H1 (cell line): ENCODE measurements around the gene ZNF366. TPM values are rescaled to one million over a fixed set of nuclear protein-coding genes. Genes with fewer than 3 reads are reported as not detected.
"Not testable (repeated sequence)": the region's sequence is repeated elsewhere in the genome, so short reads cannot be mapped to it uniquely, and the experiment has no call there.

Experiments
- CTCF ChIA-PET: fragments of 300-600 bp; sonication (Branson Sonifier 250); formaldehyde crosslinking; loops from one replicate; lab custom pipeline; 2021; ENCODE audit not compliant: partially characterized antibody; lab: Charles Lee
- POLR2A ChIA-PET: fragments of 300-600 bp; sonication (Branson Sonifier 250); formaldehyde crosslinking; loops from one replicate; lab custom pipeline; 2021; ENCODE audit warnings: inconsistent platforms; ENCODE audit not compliant: partially characterized antibody; lab: Charles Lee
- DNase-seq, 2 experiments: peaks; one replicate each; pipeline versions ENCODE4 v3.0.0 to v3.0.0-alpha.2; 2010 to 2022; ENCODE audit warnings: low spot score in 2 of 2, low read depth in 1 of 2, mixed read lengths in 1 of 2
- FAIRE-seq: peaks from 2 replicates; lab custom pipeline; 2011; peaks lifted over from hg19 to GRCh38; lab: Jason Lieb, UNC
- H2AFZ ChIP-seq: 2 replicates; pipeline ENCODE4 v1.8.1; 2012; ENCODE audit warnings: low read length, inconsistent platforms
- H2AK5ac ChIP-seq: 2 replicates; pipeline ENCODE4 v1.6.1; 2013; ENCODE audit warnings: low read depth, low read length
- H2BK120ac ChIP-seq: replicated peaks from 2 replicates; pipeline ENCODE3; 2013; ENCODE audit warnings: low read depth, low read length, inconsistent platforms
- H2BK12ac ChIP-seq: 2 replicates; pipeline ENCODE4 v1.6.1; 2013; ENCODE audit warnings: low read depth, low read length
- H2BK15ac ChIP-seq: 2 replicates; pipeline ENCODE4 v1.6.1; 2013; ENCODE audit warnings: low read length
- H2BK20ac ChIP-seq: 2 replicates; pipeline ENCODE4 v1.6.1; 2013; ENCODE audit warnings: low read length
- H2BK5ac ChIP-seq: 2 replicates; pipeline ENCODE4 v1.6.1; 2013; ENCODE audit warnings: low read depth, low read length
- H3K14ac ChIP-seq: 2 replicates; pipeline ENCODE4 v1.6.1; 2013; ENCODE audit warnings: inconsistent platforms; ENCODE audit not compliant: insufficient read length
- H3K18ac ChIP-seq: 2 replicates; pipeline ENCODE4 v1.6.1; 2013; ENCODE audit warnings: low read length; ENCODE audit errors: extremely low read depth
- H3K23ac ChIP-seq: 2 replicates; pipeline ENCODE4 v1.6.1; 2013; ENCODE audit warnings: inconsistent platforms; ENCODE audit not compliant: insufficient read length
- H3K23me2 ChIP-seq: 2 replicates; pipeline ENCODE4 v1.6.1; 2013; ENCODE audit warnings: low read depth, low read length
- H3K27ac ChIP-seq: 2 replicates; pipeline ENCODE4 v1.6.1; 2011; ENCODE audit warnings: low read depth, low read length, inconsistent platforms
- H3K27me3 ChIP-seq, 4 experiments: replicated peaks in 1 of 4; 1 replicate in 1 of 4; 2 replicates in 3 of 4; pipeline versions ENCODE4 v1.6.1 to v1.8.1; 2011 to 2013; ENCODE audit warnings: low read length in 3 of 4, mild to moderate bottlenecking in 3 of 4, inconsistent platforms in 2 of 4, mixed read lengths in 2 of 4, moderate library complexity in 1 of 4; ENCODE audit not compliant: control insufficient read depth in 3 of 4, insufficient read depth in 3 of 4; ENCODE audit errors: extremely low read depth in 1 of 4
- H3K36me3 ChIP-seq, 4 experiments: 2 replicates each; pipeline versions ENCODE4 v1.6.1 to v1.8.1; 2011 to 2013; ENCODE audit warnings: mild to moderate bottlenecking in 4 of 4, low read length in 3 of 4, moderate library complexity in 2 of 4, control low read depth in 1 of 4, inconsistent platforms in 1 of 4; ENCODE audit not compliant: insufficient read depth in 4 of 4, control insufficient read depth in 2 of 4
- H3K4ac ChIP-seq: replicated peaks from 2 replicates; pipeline ENCODE3; 2013; ENCODE audit warnings: low read length, low read depth, mixed read lengths, inconsistent platforms; ENCODE audit not compliant: insufficient read length
- H3K4me1 ChIP-seq, 4 experiments: replicated peaks in 1 of 4; 1 replicate in 1 of 4; 2 replicates in 3 of 4; pipeline versions ENCODE4 v1.6.1 to v1.8.1; 2011 to 2013; ENCODE audit warnings: low read length in 3 of 4, inconsistent platforms in 2 of 4, mixed read lengths in 1 of 4; ENCODE audit not compliant: insufficient read depth in 4 of 4, control insufficient read depth in 3 of 4
- H3K4me2 ChIP-seq, 2 experiments: 2 replicates each; pipeline versions ENCODE4 v1.6.1 to v1.8.1; 2011 to 2013; ENCODE audit warnings: low read depth in 2 of 2, low read length in 2 of 2, control low read depth in 1 of 2, inconsistent platforms in 1 of 2, mild to moderate bottlenecking in 1 of 2; ENCODE audit not compliant: insufficient read depth in 1 of 2
- H3K4me3 ChIP-seq, 4 experiments: fragments of 200-600, 300-600 bp in 1 of 4; sonication (generic), shearing (Covaris generic), sonication (Bioruptor Twin) in 1 of 4; 2 replicates each; pipeline versions ENCODE4 v1.5.1 to v1.8.1; 2011 to 2016; ENCODE audit warnings: low read length in 4 of 4, low read depth in 3 of 4, control low read depth in 2 of 4, inconsistent platforms in 2 of 4, mild to moderate bottlenecking in 2 of 4, mixed read lengths in 1 of 4, moderate library complexity in 1 of 4; ENCODE audit not compliant: insufficient read depth in 2 of 4; ENCODE audit errors: extremely low read depth in 1 of 4
- H3K56ac ChIP-seq: replicated peaks from 2 replicates; pipeline ENCODE3; 2013; ENCODE audit warnings: low read depth, mild to moderate bottlenecking, mixed read lengths, low read length, inconsistent platforms; ENCODE audit not compliant: insufficient read length
- H3K79me1 ChIP-seq: 2 replicates; pipeline ENCODE4 v1.6.1; 2013; ENCODE audit warnings: low read depth, low read length, control low read depth
- H3K79me2 ChIP-seq, 2 experiments: 2 replicates each; pipeline versions ENCODE4 v1.6.1 to v1.8.1; 2012 to 2013; ENCODE audit warnings: low read length in 2 of 2, mild to moderate bottlenecking in 2 of 2, inconsistent platforms in 1 of 2; ENCODE audit not compliant: insufficient read depth in 2 of 2, control insufficient read depth in 1 of 2
- H3K9ac ChIP-seq, 4 experiments: replicated peaks in 1 of 4; 1 replicate in 1 of 4; 2 replicates in 3 of 4; pipeline versions ENCODE4 v1.6.1 to v1.8.1; 2011 to 2013; ENCODE audit warnings: low read depth in 3 of 4, low read length in 3 of 4, control low read depth in 2 of 4, mild to moderate bottlenecking in 2 of 4, moderate library complexity in 2 of 4, inconsistent platforms in 1 of 4; ENCODE audit errors: extremely low read depth in 1 of 4
- H3K9me3 ChIP-seq, 2 experiments: 2 replicates each; pipeline versions ENCODE4 v1.6.1 to v1.8.1; 2012 to 2013; ENCODE audit warnings: mild to moderate bottlenecking in 2 of 2, moderate library complexity in 2 of 2, control low read depth in 1 of 2, inconsistent platforms in 1 of 2, low read depth in 1 of 2, low read length in 1 of 2, mixed read lengths in 1 of 2; ENCODE audit not compliant: insufficient read depth in 2 of 2
- H4K20me1 ChIP-seq, 2 experiments: replicated peaks in 1 of 2; 2 replicates each; pipeline versions ENCODE3 to v1.8.1; 2011 to 2013; ENCODE audit warnings: inconsistent platforms in 2 of 2, low read length in 2 of 2, mild to moderate bottlenecking in 1 of 2; ENCODE audit not compliant: insufficient read depth in 2 of 2, control insufficient read depth in 1 of 2
- H4K5ac ChIP-seq: 2 replicates; pipeline ENCODE4 v1.6.1; 2013; ENCODE audit warnings: low read length, low read depth, mixed read lengths, inconsistent platforms; ENCODE audit not compliant: insufficient read length
- H4K8ac ChIP-seq: 2 replicates; pipeline ENCODE4 v1.8.0; 2013; ENCODE audit warnings: mild to moderate bottlenecking, moderate library complexity, low read length, inconsistent platforms; ENCODE audit not compliant: insufficient read depth; ENCODE audit errors: extremely low read depth
- H4K91ac ChIP-seq: replicated peaks from 2 replicates; pipeline ENCODE3; 2013; ENCODE audit warnings: low read length, mixed read lengths, inconsistent platforms; ENCODE audit not compliant: insufficient read length
- WGBS, 2 experiments: shearing (Covaris generic) in 1 of 2; methylation state at CpG; one replicate each; pipeline versions ENCODE4 v1.1.6 to v1.1.7; 2013 to 2015; ENCODE audit warnings: low lambda C conversion rate in 2 of 2, mixed read lengths in 2 of 2, inconsistent platforms in 1 of 2, low coverage in 1 of 2, missing lambda C conversion rate in 1 of 2; ENCODE audit not compliant: insufficient replicate concordance in 2 of 2, insufficient coverage in 1 of 2, insufficient read length in 1 of 2; ENCODE audit errors: extremely low coverage in 1 of 2, missing lambda C conversion rate in 1 of 2; 5-methylcytosine and 5-hydroxymethylcytosine counted together
- polyA plus RNA-seq, 7 experiments: library from polyadenylated mRNA; depleted of rRNA in 3 of 7; stranded (reverse) in 5 of 7; unstranded in 2 of 7; fragments of >200 nt in 5 of 7; fragments of 200-250 nt in 2 of 7; gene quantifications; 1 replicate in 5 of 7; 2 replicates in 1 of 7; 4 replicates in 1 of 7; pipeline versions ENCODE4 v1.2.1 to v1.2.3, GENCODE V29; 2011 to 2013; ENCODE audit warnings: missing spikeins in 2 of 7, mixed read lengths in 2 of 7
- total RNA-seq: library from RNA; stranded (reverse); fragmentation: NEBNext Ultra II Directional; extraction: Animal tissue kit (Norgen Biotek cat#: 25700); gene quantifications from 2 replicates; pipeline ENCODE4 v1.2.1, GENCODE V29; 2021

ZNF366 gene
- total and polyA plus RNA-seq, 2 of the 8 experiments (the other 6 are each of a cell fraction or from before 2014, with no cell fraction given), result not detected

- H3K27me3 ChIP-seq, H2BK12ac ChIP-seq, H3K4me1 ChIP-seq, H3K79me1 ChIP-seq, H3K56ac ChIP-seq, H2BK20ac ChIP-seq, FAIRE-seq, H4K8ac ChIP-seq, H4K91ac ChIP-seq, H3K27ac ChIP-seq, H3K79me2 ChIP-seq, H4K20me1 ChIP-seq, H2AK5ac ChIP-seq, H3K4me2 ChIP-seq, H3K4ac ChIP-seq, H3K23ac ChIP-seq, H3K9ac ChIP-seq, H3K14ac ChIP-seq, H2BK15ac ChIP-seq, H2BK5ac ChIP-seq, H3K9me3 ChIP-seq, POLR2A ChIA-PET, H3K23me2 ChIP-seq, DNase-seq, H2BK120ac ChIP-seq, H3K18ac ChIP-seq, H3K4me3 ChIP-seq, H3K36me3 ChIP-seq, H2AFZ ChIP-seq, H4K5ac ChIP-seq: not testable (repeated sequence)
- CTCF ChIA-PET, result interaction anchor here (0.7 to 6.4 kb wide), 11 partner anchors 9 to 119 kb away, joined by 3 to 68 read pairs (median 6); no protein-coding TSS in a partner anchor
- WGBS, 2 experiments, result 95% methylated on average over 3 of the region's 3 CpGs; no CpG with 5 or more reads in 1 of the 2 experiments
Observed at GRCh38 chr5:72404771-72405170, 102.4 kb downstream of the ZNF366 start.
